ENCODE data around the gene CRCP. TPM values are rescaled to one million over a fixed set of nuclear protein-coding genes. Genes with fewer than 3 reads are reported as not detected.
"Not testable (repeated sequence)": the region's sequence is repeated elsewhere in the genome, so short reads cannot be mapped to it uniquely, and the experiment has no call there.

The CRCP gene
- total RNA-seq, 1 donor from 2014 or later, result 26.9 TPM

GRCh38 chr7:66146701-66147100 lies 32.1 kb downstream of the CRCP start:
- no peak for TF ChIP-seq CTCF (conservative IDR thresholded peaks at IDR 0.05; ENCODE audit: low read depth, low read length)
- no peak for DNase-seq (ENCODE audit: low read depth)
- H3K4me3 ChIP-seq (ENCODE audit: low read depth, low read length), result no peak overlapping the region

- not testable (repeated sequence) for DNase-seq (ENCODE audit: low read depth); H3K4me3 ChIP-seq (ENCODE audit: low read depth, low read length)
Measured at GRCh38 chr7:66147657-66148056, 33.0 kb downstream of the CRCP start.

GRCh38 chr7:66150471-66150870 lies 35.8 kb downstream of the CRCP start:
- no peak for TF ChIP-seq CTCF (conservative IDR thresholded peaks at IDR 0.05; ENCODE audit: low read depth, low read length)
- no peak overlapping the region for H3K4me3 ChIP-seq (ENCODE audit: low read depth, low read length)
- no peak for DNase-seq (ENCODE audit: low read depth)

- DNase-seq (ENCODE audit: low read depth), result no peak
- H3K4me3 ChIP-seq (ENCODE audit: low read depth, low read length), result no peak overlapping the region
- TF ChIP-seq CTCF (conservative IDR thresholded peaks at IDR 0.05; ENCODE audit: low read depth, low read length), result no peak
Measured at GRCh38 chr7:66152371-66153191, 37.9 kb downstream of the CRCP start.

- DNase-seq (ENCODE audit: low read depth), result no peak
- TF ChIP-seq CTCF (conservative IDR thresholded peaks at IDR 0.05; ENCODE audit: low read depth, low read length), result no peak
Measured at GRCh38 chr7:66153691-66154090, 39.0 kb downstream of the CRCP start.

GRCh38 chr7:66156035-66156434 lies 41.4 kb downstream of the CRCP start:
- DNase-seq (ENCODE audit: low read depth); H3K4me3 ChIP-seq (ENCODE audit: low read depth, low read length): not testable (repeated sequence)

More at GRCh38 chr7:66153691-66154090, 39.0 kb downstream of the CRCP start:
- H3K4me3 ChIP-seq (ENCODE audit: low read depth, low read length), result no peak overlapping the region

GRCh38 chr7:66157060-66157459 lies 42.4 kb downstream of the CRCP start:
- no peak overlapping the region for H3K4me3 ChIP-seq (ENCODE audit: low read depth, low read length)
- no peak for TF ChIP-seq CTCF (conservative IDR thresholded peaks at IDR 0.05; ENCODE audit: low read depth, low read length)
- peak; percentile 40 for DNase-seq (ENCODE audit: low read depth)

GRCh38 chr7:66162622-66163021 lies 48.0 kb downstream of the CRCP start:
- no peak overlapping the region for H3K4me3 ChIP-seq (ENCODE audit: low read depth, low read length)
- no peak for TF ChIP-seq CTCF (conservative IDR thresholded peaks at IDR 0.05; ENCODE audit: low read depth, low read length)
- no peak for DNase-seq (ENCODE audit: low read depth)
